Mesothelial cell of epicardium (in vitro differentiated cells): ENCODE data around the gene CDH15. TPM values are rescaled to one million over a fixed set of nuclear protein-coding genes. Genes with fewer than 3 reads are reported as not detected.

ENCODE experiments used
- DNase-seq, 2 experiments: peaks; one replicate each; pipeline ENCODE4 v3.0.0; 2021; ENCODE audit warnings: low spot score in 2 of 2; ENCODE audit not compliant: unreplicated experiment in 2 of 2
- H3K27ac Mint-ChIP-seq: 2 replicates; pipeline ENCODE4 v1.8.0; 2021; ENCODE audit warnings: mixed read lengths
- H3K27me3 Mint-ChIP-seq: 2 replicates; pipeline ENCODE4 v1.8.0; 2021; ENCODE audit warnings: low read depth, mixed read lengths
- H3K36me3 Mint-ChIP-seq: 2 replicates; pipeline ENCODE4 v1.8.0; 2021; ENCODE audit warnings: mixed read lengths
- H3K4me1 Mint-ChIP-seq: 2 replicates; pipeline ENCODE4 v1.8.0; 2021; ENCODE audit warnings: mixed read lengths
- H3K4me3 Mint-ChIP-seq: 2 replicates; pipeline ENCODE4 v1.8.0; 2021; ENCODE audit warnings: mild to moderate bottlenecking, moderate library complexity, mixed read lengths
- H3K9me3 Mint-ChIP-seq: 2 replicates; pipeline ENCODE4 v1.8.0; 2021; ENCODE audit warnings: mixed read lengths
- CTCF ChIP-seq: fragments of 200-600 bp; sonication (generic); IDR thresholded peaks from one replicate; pipeline ENCODE4 v1.5.0; 2021; ENCODE audit warnings: antibody characterized with exemption; ENCODE audit not compliant: unreplicated experiment
- total RNA-seq: library from RNA; stranded (reverse); gene quantifications from 3 replicates; pipeline ENCODE4 v1.2.1, GENCODE V29; 2021

CDH15 gene
- total RNA-seq, 1 donor from 2014 or later, result 0.18 TPM

- Mint-ChIP-seq H3K36me3 (peaks cover 51% of the 10 kb centered on the region), H3K27ac (no peak overlapping the region), H3K4me1 (no peaks in the 10 kb centered on the region), H3K9me3 (peaks cover 32% of the 10 kb centered on the region), H3K4me3 (no peak overlapping the region), H3K27me3 (no peaks in the 10 kb centered on the region)
- TF ChIP-seq CTCF, result no peak
- DNase-seq, result no peak
Observed at GRCh38 chr16:89130448-89130847, 41.1 kb upstream of the CDH15 start.

- peaks cover 25% of the 10 kb centered on the region for H3K9me3 Mint-ChIP-seq
- H3K27me3 Mint-ChIP-seq, result no peaks in the 10 kb centered on the region
Observed at GRCh38 chr16:89131783-89132182, 39.8 kb upstream of the CDH15 start.

GRCh38 chr16:89132194-89133005 lies 39.1 kb upstream of the CDH15 start:
- no peak overlapping the region for H3K4me3 Mint-ChIP-seq
- H3K27me3 Mint-ChIP-seq, result no peaks in the 10 kb centered on the region
- DNase-seq, result peak in 1 of 2 experiments; percentile 9
- H3K4me1 Mint-ChIP-seq, result no peaks in the 10 kb centered on the region
- peaks cover 38% of the 10 kb centered on the region for H3K36me3 Mint-ChIP-seq
- no peak overlapping the region for H3K27ac Mint-ChIP-seq
- H3K9me3 Mint-ChIP-seq, result peaks cover 25% of the 10 kb centered on the region
- no peak for TF ChIP-seq CTCF

More at GRCh38 chr16:89131783-89132182, 39.8 kb upstream of the CDH15 start:
- no peak for TF ChIP-seq CTCF
- DNase-seq, result no peak
- Mint-ChIP-seq H3K27ac (no peak overlapping the region), H3K4me1 (no peaks in the 10 kb centered on the region), H3K36me3 (peaks cover 43% of the 10 kb centered on the region), H3K4me3 (no peak overlapping the region)

GRCh38 chr16:89133457-89134127 lies 38.0 kb upstream of the CDH15 start:
- peaks cover 36% of the 10 kb centered on the region for H3K36me3 Mint-ChIP-seq
- H3K27me3 Mint-ChIP-seq, result no peaks in the 10 kb centered on the region
- TF ChIP-seq CTCF, result no peak
- no peaks in the 10 kb centered on the region for H3K4me1 Mint-ChIP-seq
- no peak for DNase-seq
- peaks cover 24% of the 10 kb centered on the region for H3K9me3 Mint-ChIP-seq
- no peak overlapping the region for H3K4me3 Mint-ChIP-seq
- H3K27ac Mint-ChIP-seq, result no peak overlapping the region

GRCh38 chr16:89134269-89134668 lies 37.3 kb upstream of the CDH15 start:
- Mint-ChIP-seq H3K4me1 (no peaks in the 10 kb centered on the region), H3K27me3 (no peaks in the 10 kb centered on the region), H3K36me3 (peaks cover 30% of the 10 kb centered on the region), H3K27ac (no peak overlapping the region), H3K4me3 (no peak overlapping the region), H3K9me3 (peaks cover 18% of the 10 kb centered on the region)
- DNase-seq, result no peak
- no peak for TF ChIP-seq CTCF
